Measurements from ENCODE around the gene CATSPER1.

CATSPER1 gene

GRCh38 chr11:65982824-65983588, 43.3 kb downstream of the CATSPER1 start:
- H3K4me3 ChIP-seq (ENCODE audit: low read depth, low read length): no peak overlapping the region
- DNase-seq (ENCODE audit: low read depth): no peak
- TF ChIP-seq CTCF (IDR thresholded peaks at IDR 0.05; ENCODE audit: low read depth, low read length, missing control alignments): no peak

GRCh38 chr11:65981972-65982823, 44.1 kb downstream of the CATSPER1 start:
- no peak overlapping the region for H3K4me3 ChIP-seq (ENCODE audit: low read depth, low read length)
- no peak for DNase-seq (ENCODE audit: low read depth)
- TF ChIP-seq CTCF (IDR thresholded peaks at IDR 0.05; ENCODE audit: low read depth, low read length, missing control alignments): no peak

DNA sequence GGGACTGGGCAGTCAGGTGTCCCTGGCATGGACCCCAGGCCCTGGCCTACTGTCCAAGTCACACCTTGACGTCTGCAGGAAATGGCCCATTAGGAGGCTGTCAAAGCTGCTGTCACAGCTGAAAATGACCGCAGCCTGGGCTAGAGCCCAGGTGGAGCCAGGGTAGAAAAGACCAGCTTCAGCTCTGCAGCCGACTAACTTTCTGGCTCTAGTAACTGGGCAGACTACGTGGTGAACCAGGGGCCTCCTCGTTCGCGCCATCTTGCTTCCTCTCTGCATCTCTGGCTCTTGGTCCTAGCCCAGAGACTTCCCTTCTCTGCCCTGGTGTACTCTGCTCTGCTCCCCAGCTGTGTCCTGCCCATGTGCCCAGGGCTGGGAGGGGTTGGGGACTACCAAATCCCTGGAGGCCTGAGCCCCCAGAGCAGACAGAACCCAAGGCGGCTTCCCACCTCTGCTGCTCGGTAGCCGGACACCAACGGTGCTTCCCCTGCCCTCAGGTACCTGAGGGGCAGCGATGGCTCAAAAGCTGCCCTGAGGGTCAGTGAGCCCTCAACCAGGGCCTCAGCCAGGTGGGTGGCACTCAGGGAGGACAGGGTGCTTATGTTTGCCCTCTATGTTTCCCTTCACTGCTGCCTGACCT, 45.1 kb downstream of the CATSPER1 start:
- no peak overlapping the region for H3K4me3 ChIP-seq (ENCODE audit: low read depth, low read length)
- no peak for TF ChIP-seq CTCF (IDR thresholded peaks at IDR 0.05; ENCODE audit: low read depth, low read length, missing control alignments)
- DNase-seq (ENCODE audit: low read depth): no peak

DNA sequence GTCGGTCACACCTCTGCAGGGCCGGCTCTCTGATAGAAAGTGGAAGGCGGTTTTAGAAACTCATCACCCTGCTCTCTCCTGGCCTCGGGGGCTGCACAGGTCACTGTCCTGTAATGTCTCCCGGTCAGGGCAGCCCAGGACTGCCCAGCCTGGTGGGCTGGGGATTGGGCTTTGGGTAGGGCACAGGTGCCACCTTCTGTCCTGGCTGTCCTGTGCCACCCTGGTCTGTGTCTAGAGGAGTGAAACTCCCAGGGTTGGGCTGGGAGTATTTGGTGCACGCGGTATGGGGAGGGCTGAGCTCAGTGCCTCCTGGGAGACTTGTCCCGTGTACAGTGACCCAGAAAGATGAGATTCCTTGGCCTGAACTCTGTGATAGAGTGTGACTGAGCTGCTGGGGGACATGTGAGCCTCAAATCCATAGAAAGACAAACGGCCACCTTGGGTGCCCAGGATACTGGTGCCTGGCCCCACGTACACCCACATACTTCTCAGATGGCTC, 47.0 kb downstream of the CATSPER1 start:
- DNase-seq (ENCODE audit: low read depth): no peak
- TF ChIP-seq CTCF (IDR thresholded peaks at IDR 0.05; ENCODE audit: low read depth, low read length, missing control alignments): no peak
- no peak overlapping the region for H3K4me3 ChIP-seq (ENCODE audit: low read depth, low read length)

DNA sequence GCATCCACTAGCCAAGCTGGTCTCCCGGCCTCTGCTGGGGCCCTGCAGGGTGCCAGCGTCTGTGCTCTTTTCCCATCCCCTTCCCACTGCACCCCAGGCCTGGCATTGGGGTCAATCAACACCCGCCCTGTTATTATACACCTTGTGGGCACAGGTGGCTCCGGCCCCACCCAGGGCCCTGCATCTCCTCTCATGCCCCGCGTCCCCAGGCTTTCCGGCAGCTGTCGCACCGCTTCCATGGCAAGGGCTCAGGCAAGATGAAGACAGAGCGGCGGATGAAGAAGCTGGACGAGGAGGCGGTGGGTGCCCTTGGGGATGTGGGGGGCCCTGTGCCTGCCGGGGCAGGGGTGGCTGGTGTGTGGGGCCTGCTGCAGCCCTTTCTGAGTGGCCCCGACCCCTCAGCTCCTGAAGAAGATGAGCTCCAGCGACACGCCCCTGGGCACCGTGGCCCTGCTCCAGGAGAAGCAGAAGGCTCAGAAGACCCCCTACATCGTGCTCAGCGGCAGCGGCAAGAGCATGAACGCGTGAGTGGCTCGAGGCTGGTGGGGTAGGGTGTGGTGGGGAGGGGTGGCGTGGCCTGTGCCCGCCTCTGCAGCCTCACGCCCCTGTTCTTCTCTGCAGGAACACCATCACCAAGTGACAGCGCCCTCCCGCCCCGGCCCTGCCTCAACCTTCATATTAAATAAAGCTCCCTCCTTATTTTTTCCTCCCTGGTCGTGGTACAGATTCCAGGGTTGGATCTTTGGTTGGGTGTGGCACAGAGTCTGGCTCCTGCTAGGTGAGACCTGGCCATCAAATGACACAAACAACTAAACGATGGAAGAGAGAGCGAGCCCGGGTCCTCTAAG, 47.7 kb downstream of the CATSPER1 start:
- TF ChIP-seq CTCF (IDR thresholded peaks at IDR 0.05; ENCODE audit: low read depth, low read length, missing control alignments): no peak
- no peak for DNase-seq (ENCODE audit: low read depth)
- no peak overlapping the region for H3K4me3 ChIP-seq (ENCODE audit: low read depth, low read length)
